HEK293 (cell line): ENCODE data around the gene OR13C8.

Source experiments
- CTCF ChIP-seq: fragments of 450-650 bp; formaldehyde crosslinking; IDR thresholded peaks from 2 replicates; pipeline ENCODE4 v1.5.1; 2016; ENCODE audit warnings: missing biosample characterization, missing genetic modification characterization
- REST ChIP-seq: fragments of 450-650 bp; formaldehyde crosslinking; IDR thresholded peaks from 2 replicates; pipeline ENCODE4 v1.5.1; 2016; ENCODE audit warnings: missing biosample characterization, missing genetic modification characterization
- TCF7L2 ChIP-seq: IDR thresholded peaks from 2 replicates; pipeline ENCODE4 v1.6.1; 2011; ENCODE audit warnings: low read depth, mild to moderate bottlenecking, inconsistent platforms, low read length, moderate library complexity, borderline replicate concordance
- ZIC2 ChIP-seq: fragments of 450-650 bp; formaldehyde crosslinking; IDR thresholded peaks from 2 replicates; pipeline ENCODE4 v1.5.1; 2016; ENCODE audit warnings: missing biosample characterization, missing genetic modification characterization
- ZNF544 ChIP-seq: fragments of 450-650 bp; formaldehyde crosslinking; IDR thresholded peaks from 2 replicates; pipeline ENCODE4 v1.5.0; 2017; ENCODE audit warnings: missing biosample characterization, missing genetic modification characterization
- ZNF639 ChIP-seq: fragments of 450-650 bp; formaldehyde crosslinking; IDR thresholded peaks from 2 replicates; pipeline ENCODE4 v1.5.1; 2016; ENCODE audit warnings: missing biosample characterization, missing genetic modification characterization
- ZNF660 ChIP-seq: fragments of 450-650 bp; IDR thresholded peaks from 2 replicates; pipeline ENCODE4 v1.5.1; 2018; ENCODE audit warnings: missing biosample characterization, mild to moderate bottlenecking, missing genetic modification characterization

- no peak for TF ChIP-seq ZNF639
- TF ChIP-seq CTCF: no peak
- no peak for TF ChIP-seq TCF7L2
- no peak for TF ChIP-seq ZNF660 (tag by site-specific recombination)
- no peak for TF ChIP-seq REST (tag by site-specific recombination)
- no peak for TF ChIP-seq ZNF544 (tag by site-specific recombination)
- no peak for TF ChIP-seq ZIC2
Measured at GRCh38 chr9:104553261-104553660, 15.7 kb upstream of the OR13C8 start.
